GM19468 (cell line): Measurements from ENCODE around the gene F13A1.

Experiments
- ATAC-seq: cut with Tn5 transposase; IDR thresholded peaks from one replicate; pipeline ENCODE4 v1.9.1; 2021; ENCODE audit warnings: mild to moderate bottlenecking, moderate library complexity, moderate number of reproducible peaks; ENCODE audit not compliant: unreplicated experiment; ENCODE audit errors: extremely low read depth

F13A1 gene

DNA sequence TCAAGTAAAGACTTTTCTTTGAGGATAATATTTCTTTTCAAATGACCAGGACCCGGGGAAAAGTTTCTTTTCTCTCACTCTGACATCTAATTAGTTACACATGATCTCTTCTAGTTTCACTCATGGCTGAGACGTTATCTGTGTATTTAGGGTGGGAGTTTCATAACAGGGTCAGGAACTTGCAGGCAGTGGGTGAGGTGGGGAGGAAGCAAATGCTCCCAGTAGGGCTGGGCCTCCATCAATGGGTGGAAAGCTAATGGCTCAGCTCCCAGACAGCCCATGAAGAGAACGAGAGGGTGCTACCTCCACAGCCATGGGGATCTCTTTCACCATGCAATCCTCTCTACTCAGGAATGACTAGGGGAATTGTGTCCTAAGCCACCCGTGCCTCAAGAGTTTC is 119.3 kb downstream of the F13A1 start:
- no peak for ATAC-seq

- ATAC-seq: no peak
Measured at GRCh38 chr6:6199678-6200077, 120.8 kb downstream of the F13A1 start.

- ATAC-seq: no peak
Measured at GRCh38 chr6:6196762-6197161, 123.7 kb downstream of the F13A1 start.

- no peak for ATAC-seq
Measured at GRCh38 chr6:6195080-6195479, 125.4 kb downstream of the F13A1 start.

- ATAC-seq: no peak
Measured at GRCh38 chr6:6193221-6193745, 127.2 kb downstream of the F13A1 start.

GRCh38 chr6:6191909-6192308 is 128.6 kb downstream of the F13A1 start:
- no peak for ATAC-seq

DNA sequence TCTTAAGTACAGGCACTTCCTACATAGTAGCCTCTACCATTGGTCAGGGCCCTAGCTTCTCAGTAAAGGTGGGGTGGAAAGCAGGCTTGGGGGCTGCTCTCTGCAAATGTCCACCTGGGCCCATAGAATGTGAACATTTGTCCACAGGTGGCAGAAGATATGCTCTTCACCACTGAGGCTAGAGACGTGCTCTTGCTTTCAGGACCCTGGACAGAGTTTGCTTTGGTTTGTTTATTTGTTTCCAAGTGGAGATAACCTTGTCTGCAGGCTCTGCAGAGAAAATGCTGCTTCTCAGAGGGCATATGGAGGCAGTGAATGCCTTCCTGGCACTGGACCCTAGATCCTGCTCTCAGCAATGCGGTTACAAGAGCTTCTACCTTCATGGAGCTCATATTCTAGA is 129.0 kb downstream of the F13A1 start:
- ATAC-seq: no peak

DNA sequence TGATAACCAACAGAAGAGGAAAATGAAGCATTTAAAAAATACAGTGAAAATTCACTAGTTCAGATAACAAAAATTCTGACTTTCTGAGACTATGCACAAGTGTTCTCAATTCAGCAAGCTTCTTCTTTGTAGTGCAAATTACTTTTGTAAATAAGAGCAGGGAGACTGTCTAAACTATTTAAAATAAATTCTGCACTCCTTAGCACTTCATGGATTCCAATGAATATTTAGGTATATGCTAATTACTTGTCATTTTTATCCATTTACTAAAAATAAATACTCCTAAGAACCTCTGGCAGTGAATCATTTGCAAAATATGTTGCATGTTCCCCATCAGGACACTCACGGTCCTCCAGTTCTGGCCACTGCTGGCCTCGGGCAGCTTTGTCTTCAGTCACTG is 139.8 kb downstream of the F13A1 start:
- ATAC-seq: no peak

- ATAC-seq: no peak
Measured at GRCh38 chr6:6179858-6180623, 140.4 kb downstream of the F13A1 start.

GRCh38 chr6:6178795-6179194 is 141.7 kb downstream of the F13A1 start:
- no peak for ATAC-seq

DNA sequence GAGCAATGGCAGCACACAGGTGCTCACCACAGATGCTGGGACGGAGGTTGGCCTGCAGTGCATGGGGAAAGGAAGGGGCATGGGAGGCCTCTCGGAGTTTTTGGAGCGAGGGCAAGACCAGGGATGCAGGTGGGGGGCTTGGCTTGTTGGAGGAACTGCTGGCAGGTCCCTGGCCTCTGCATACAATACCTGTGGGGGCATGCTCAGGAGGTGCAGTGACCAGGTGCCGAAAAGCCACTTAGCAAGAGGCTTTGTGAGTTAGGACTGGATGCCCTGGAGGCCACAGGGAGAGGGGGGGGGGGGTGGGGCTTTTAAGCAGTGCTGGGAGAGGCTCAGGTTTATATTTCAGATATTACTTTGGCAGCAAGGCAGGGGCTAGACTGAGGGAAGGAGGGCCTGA is 142.7 kb downstream of the F13A1 start:
- ATAC-seq: no peak

DNA sequence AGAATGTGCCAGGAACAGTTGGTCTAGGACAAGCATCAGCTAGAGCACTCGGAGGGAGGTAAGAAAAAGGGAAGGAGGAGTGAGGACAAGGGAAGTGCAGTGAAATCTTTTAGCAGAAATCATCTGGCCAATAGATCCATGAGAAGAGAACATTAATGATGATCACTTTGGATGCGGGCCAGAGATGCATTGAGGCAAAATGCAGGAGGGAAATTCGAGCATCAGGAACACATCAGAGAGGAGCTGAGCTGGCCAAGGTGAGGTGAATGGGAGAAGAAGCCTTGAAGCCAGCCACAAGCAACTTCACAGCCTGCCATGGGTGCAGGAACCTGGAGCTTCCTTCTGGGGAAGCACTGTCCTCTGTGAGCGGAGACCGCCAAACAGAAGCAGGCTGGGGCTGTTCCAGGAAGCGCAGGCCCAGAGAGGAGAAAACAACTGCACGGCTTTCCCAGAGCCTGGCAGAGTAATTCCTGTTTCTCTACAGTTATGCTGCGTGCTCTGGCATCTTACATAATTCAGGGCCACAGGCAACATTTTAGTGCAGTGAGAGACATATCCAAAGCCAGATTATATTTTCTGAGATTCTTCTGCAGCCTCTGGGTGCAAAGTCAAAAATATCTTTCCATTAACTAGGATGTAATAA is 143.8 kb downstream of the F13A1 start:
- ATAC-seq: no peak

DNA sequence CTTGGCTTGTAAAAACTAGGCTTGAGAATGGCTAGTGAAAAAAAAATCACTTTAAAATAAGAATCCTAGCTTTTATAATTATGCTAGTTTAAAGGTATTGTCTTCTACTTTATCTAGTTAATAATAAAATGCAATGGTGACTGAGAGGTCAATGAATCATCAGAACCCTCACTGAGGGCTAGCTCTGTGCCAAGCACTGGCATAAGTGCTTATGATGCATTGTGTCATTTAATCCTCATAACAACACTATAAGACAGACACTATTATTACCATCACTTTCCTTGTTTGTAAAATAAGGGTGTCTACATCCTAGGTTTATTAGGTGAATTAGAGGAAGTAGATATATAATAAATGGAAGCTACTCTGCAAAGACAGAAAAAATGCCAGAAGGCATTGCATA is 144.3 kb downstream of the F13A1 start:
- no peak for ATAC-seq

GRCh38 chr6:6169141-6169540 is 151.3 kb downstream of the F13A1 start:
- no peak for ATAC-seq

DNA sequence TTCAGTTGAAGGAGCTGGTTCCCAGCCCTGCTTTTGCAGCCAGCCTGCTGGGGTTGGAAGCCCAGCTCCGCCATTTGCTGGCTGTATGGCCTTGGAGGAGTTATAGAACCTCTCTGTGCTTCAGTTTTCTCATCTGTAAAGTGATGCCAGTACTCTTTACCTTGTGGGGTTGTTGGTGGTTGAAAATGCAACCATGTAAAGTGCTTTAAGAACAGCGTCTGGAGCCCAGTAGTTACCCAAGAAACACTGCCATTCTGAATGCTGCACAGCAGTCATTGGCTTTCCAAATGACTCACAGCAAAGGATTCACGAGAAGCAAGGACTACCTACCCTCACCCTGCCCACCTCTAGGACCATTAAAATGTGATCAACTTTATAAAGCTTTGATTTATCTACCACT is 154.4 kb downstream of the F13A1 start:
- ATAC-seq: no peak

- no peak for ATAC-seq
Measured at GRCh38 chr6:6164367-6164766, 156.1 kb downstream of the F13A1 start.

DNA sequence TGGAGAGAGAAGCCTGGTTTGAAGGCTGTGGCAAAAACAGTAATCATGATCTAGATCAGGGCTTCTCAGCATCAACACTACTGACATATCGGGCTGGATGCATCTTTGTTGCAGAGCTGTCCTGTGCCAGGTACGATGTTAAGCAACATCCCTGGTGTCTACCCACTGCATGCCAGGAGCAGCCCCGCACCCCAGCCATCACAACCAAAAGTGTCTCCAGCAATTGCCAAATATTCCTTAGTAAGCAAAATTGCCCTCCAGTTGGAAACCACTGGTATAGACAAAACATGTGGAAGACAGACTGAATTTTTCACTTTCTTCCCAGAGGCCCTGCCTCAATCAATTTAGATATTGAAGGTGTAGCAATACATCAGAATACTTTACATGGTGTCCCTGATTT is 166.1 kb downstream of the F13A1 start:
- ATAC-seq: no peak

DNA sequence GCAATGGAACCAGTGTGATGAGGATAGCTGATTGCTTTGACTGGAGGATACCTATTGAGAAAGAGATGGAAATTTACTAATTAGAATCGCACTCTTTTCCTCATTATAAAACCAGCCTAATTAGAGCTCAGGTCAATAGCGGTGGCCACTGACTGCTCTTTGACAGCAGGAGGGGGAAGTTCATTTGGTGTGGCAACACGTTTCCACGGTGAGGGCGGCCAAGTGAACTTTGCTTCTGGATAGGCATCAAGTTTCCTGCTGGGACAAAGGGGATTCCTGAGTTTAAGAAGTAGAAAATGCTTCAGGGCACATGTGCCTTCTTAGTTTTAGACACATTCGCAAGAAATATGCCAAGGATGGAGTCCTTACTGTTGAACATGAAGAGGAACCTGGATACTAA is 168.4 kb downstream of the F13A1 start:
- no peak for ATAC-seq

DNA sequence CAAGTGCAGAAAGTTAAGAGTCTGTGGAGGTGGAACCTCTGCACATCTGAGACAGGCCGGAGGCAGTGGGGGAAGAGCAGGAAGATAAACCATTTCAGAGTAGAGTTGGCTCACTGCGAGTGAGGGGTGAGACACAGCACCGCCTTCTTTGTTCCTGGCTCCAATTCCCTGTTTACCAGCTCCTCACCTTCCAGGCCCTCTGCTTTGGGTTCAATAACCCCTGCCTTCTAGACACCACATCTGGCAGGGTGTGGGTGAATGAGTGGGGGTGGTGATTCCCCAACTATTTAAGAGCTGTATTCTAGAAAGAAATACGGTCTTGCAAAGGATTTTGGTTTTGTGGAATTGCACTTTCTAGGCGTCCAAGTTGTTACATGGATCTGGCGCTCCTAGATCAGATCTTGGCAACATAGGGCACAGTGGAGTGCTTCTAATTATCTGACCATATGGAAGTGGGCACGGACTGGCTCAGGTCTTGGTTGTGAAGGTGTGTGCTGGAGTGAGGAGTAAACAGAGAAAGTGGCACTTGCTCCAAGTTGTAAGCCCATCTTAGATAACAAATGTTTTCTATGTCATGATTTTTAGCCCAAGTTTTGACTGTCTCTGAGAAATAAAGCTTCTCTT is 172.2 kb downstream of the F13A1 start:
- ATAC-seq: no peak

DNA sequence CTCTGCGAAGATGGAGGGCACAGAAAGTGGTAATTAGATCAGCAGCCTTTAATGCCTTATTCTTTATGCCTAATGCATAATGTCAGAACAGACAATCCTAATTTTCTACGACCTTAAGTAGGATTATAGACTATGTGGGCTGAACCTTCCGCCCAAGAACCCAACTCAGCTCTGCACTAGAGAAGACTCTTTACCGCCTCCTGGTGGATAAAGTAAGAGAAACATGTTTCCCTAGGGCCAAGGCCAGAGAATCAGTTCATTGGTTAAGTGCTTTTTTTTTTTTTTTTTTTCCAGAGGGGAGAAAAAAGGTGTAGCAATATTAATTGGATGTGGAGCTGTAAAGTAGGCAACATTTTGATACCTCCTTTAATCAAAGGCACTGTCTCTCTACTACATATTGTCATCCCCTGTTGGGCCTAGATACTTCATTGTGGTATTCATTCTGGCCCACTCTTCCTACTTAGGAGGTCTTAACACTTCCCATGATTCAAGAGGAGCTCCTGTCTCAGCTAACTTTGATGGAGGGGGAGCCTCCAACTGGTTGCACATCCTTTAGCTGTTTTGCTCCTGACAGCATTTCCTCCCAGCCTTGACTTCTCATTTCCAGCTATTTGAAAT is 188.9 kb downstream of the F13A1 start:
- ATAC-seq: no peak

DNA sequence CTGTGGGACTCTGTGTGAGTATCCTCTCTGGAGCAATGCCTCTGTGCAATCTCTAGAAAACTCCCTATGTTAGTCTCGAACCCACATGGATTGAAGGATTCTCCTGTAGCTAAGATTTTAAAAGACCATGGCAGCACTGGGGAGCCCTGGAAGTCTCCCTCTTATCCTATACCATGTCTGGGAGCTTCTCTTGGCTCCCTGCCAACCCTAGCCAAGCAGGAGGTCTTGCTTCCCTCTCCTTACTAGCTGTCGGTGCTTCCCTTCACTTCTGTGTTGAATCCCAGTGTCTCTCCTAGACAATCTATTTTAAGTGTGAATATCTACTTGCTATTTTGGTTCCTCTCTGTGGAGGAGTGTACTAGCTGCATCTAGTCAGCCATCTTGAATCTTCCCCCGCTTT is 195.0 kb downstream of the F13A1 start:
- ATAC-seq: no peak
